SU-DHL-6 (cell line): ENCODE data around the gene CCDC59.

Experiments used
- CTCF ChIP-seq: fragments of 200-600 bp; sonication (generic); IDR thresholded peaks from one replicate; pipeline ENCODE4 v1.5.1; 2017; ENCODE audit warnings: antibody characterized with exemption, mild to moderate bottlenecking, low read length, moderate library complexity; ENCODE audit not compliant: insufficient read depth, poor library complexity, severe bottlenecking
- EZH2phosphoT487 ChIP-seq: fragments of 200-600 bp; sonication (generic), shearing (Covaris generic); conservative IDR thresholded peaks from 2 replicates; pipeline ENCODE4 v1.6.1; 2018; ENCODE audit warnings: mild to moderate bottlenecking, antibody characterized with exemption, low read length, moderate library complexity, mixed read lengths

- TF ChIP-seq EZH2phosphoT487 (no peak), CTCF (no peak)
Measured at GRCh38 chr12:82406651-82407050, 48.5 kb upstream of the CCDC59 start.
